Measurements from ENCODE around the gene YJU2.

DNA sequence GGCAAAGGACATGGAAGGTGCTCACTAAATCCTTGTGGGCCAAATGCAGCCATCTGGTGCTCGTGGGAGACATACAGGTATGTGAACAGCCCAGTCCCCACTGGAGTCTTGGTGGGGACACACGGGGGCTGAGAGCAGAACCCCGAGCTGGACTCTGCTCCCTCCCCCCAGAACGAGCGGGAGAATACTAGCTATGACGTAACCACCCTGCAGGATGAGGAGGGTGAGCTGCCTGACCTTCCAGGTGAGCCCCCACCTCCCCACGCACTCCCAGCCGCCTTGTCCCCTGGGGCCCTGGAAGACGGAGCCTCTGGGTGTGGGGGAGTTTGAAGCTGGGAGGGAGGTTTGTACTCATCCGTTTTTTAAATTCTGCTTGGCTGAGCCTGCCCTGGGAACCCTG lies 31.1 kb upstream of the YJU2 start:
- TF ChIP-seq RAD21 (IDR thresholded peaks at IDR 0.05; ENCODE audit: low read depth), result no peak
- TF ChIP-seq, protein P1, sequence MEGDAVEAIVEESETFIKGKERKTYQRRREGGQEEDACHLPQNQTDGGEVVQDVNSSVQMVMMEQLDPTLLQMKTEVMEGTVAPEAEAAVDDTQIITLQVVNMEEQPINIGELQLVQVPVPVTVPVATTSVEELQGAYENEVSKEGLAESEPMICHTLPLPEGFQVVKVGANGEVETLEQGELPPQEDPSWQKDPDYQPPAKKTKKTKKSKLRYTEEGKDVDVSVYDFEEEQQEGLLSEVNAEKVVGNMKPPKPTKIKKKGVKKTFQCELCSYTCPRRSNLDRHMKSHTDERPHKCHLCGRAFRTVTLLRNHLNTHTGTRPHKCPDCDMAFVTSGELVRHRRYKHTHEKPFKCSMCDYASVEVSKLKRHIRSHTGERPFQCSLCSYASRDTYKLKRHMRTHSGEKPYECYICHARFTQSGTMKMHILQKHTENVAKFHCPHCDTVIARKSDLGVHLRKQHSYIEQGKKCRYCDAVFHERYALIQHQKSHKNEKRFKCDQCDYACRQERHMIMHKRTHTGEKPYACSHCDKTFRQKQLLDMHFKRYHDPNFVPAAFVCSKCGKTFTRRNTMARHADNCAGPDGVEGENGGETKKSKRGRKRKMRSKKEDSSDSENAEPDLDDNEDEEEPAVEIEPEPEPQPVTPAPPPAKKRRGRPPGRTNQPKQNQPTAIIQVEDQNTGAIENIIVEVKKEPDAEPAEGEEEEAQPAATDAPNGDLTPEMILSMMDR (IDR thresholded peaks at IDR 0.05 in 2 of 3, conservative IDR thresholded peaks at IDR 0.05 in 1 of 3; ENCODE audit: borderline replicate concordance in 1 of 3, insufficient read depth in 1 of 3, low read depth in 2 of 3, low read length in 2 of 3), result no peak
- TF ChIP-seq SIN3A (IDR thresholded peaks at IDR 0.05; ENCODE audit: low read depth), result no peak
- no peak for TF ChIP-seq POLR2A (IDR thresholded peaks at IDR 0.05; ENCODE audit: borderline replicate concordance, extremely low read depth, insufficient read depth, insufficient read length)
- no peak for TF ChIP-seq POLR2AphosphoS5 (IDR thresholded peaks at IDR 0.05; ENCODE audit: low read depth, low read length)
- no peak for TF ChIP-seq ZNF274 (IDR thresholded peaks at IDR 0.05; ENCODE audit: low read depth, low read length)
- TF ChIP-seq EZH2 (IDR thresholded peaks at IDR 0.05), result no peak
- TF ChIP-seq CBX3 (IDR thresholded peaks at IDR 0.05; ENCODE audit: low read depth), result no peak
- no peak for TF ChIP-seq JUND (IDR thresholded peaks at IDR 0.05)
- TF ChIP-seq EZH2phosphoT487 (IDR thresholded peaks at IDR 0.05; ENCODE audit: borderline replicate concordance), result no peak
- TF ChIP-seq, protein P2, sequence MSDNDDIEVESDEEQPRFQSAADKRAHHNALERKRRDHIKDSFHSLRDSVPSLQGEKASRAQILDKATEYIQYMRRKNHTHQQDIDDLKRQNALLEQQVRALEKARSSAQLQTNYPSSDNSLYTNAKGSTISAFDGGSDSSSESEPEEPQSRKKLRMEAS (IDR thresholded peaks at IDR 0.05), result no peak
- no peak for TF ChIP-seq CEBPB (IDR thresholded peaks at IDR 0.05; ENCODE audit: low read depth)
